HepG2 (cell line): ENCODE data around the gene GADD45A. TPM values are rescaled to one million over a fixed set of nuclear protein-coding genes. Genes with fewer than 3 reads are reported as not detected.

Experiments
- EED ChIP-seq: sonication (generic); formaldehyde crosslinking; IDR thresholded peaks from 2 replicates; pipeline ENCODE4 v1.5.0; 2020; ENCODE audit warnings: mild to moderate bottlenecking, missing genetic modification reagents
- FOXO1 ChIP-seq: sonication (generic); formaldehyde crosslinking; IDR thresholded peaks from 2 replicates; pipeline ENCODE4 v1.4.0; 2020; ENCODE audit warnings: missing genetic modification reagents
- HDAC6 ChIP-seq: fragments of 200-600 bp; sonication (generic); IDR thresholded peaks from 2 replicates; pipeline ENCODE4 v1.7.0; 2017; ENCODE audit warnings: mild to moderate bottlenecking, antibody characterized with exemption, low read length, low read depth
- MED8 ChIP-seq: sonication (generic); formaldehyde crosslinking; IDR thresholded peaks from 2 replicates; pipeline ENCODE4 v1.8.1; 2023; ENCODE audit warnings: mild to moderate bottlenecking, missing genetic modification reagents; ENCODE audit not compliant: insufficient replicate concordance
- SCMH1 ChIP-seq: sonication (generic); formaldehyde crosslinking; IDR thresholded peaks from 2 replicates; pipeline ENCODE4 v1.9.0; 2021; ENCODE audit warnings: missing genetic modification reagents, mild to moderate bottlenecking, borderline replicate concordance
- SMAD1 ChIP-seq: sonication (generic); formaldehyde crosslinking; IDR thresholded peaks from 2 replicates; pipeline ENCODE4 v1.4.0; 2020; ENCODE audit warnings: missing genetic modification reagents, low read depth, mild to moderate bottlenecking, borderline replicate concordance
- TCF12 ChIP-seq, 2 experiments: fragments of 450-650 bp in 1 of 2; sonication (generic) in 1 of 2; formaldehyde crosslinking in 1 of 2; IDR thresholded peaks; 2 replicates each; pipeline versions ENCODE4 v1.6.1 to v1.8.0; 2017 to 2022; ENCODE audit warnings: antibody characterized with exemption in 1 of 2, mild to moderate bottlenecking in 1 of 2, missing genetic modification reagents in 1 of 2, moderate library complexity in 1 of 2
- ZBTB20 ChIP-seq: sonication (generic); formaldehyde crosslinking; IDR thresholded peaks from 2 replicates; pipeline ENCODE4 v1.8.1; 2023; ENCODE audit warnings: missing genetic modification reagents, low read depth, mild to moderate bottlenecking, borderline replicate concordance
- ZNF253 ChIP-seq: sonication (generic); formaldehyde crosslinking; IDR thresholded peaks from 2 replicates; pipeline ENCODE4 v1.8.0; 2022; ENCODE audit warnings: mild to moderate bottlenecking, missing genetic modification reagents, borderline replicate concordance
- ZNF33B ChIP-seq: sonication (generic); formaldehyde crosslinking; IDR thresholded peaks from 2 replicates; pipeline ENCODE4 v1.5.1; 2020; ENCODE audit warnings: mild to moderate bottlenecking, missing genetic modification reagents
- ZNF678 ChIP-seq: sonication (generic); formaldehyde crosslinking; IDR thresholded peaks from 2 replicates; pipeline ENCODE4 v1.4.0; 2020; ENCODE audit warnings: mild to moderate bottlenecking, missing genetic modification reagents
- ZNF781 ChIP-seq: sonication (generic); formaldehyde crosslinking; IDR thresholded peaks from 2 replicates; pipeline ENCODE4 v1.5.1; 2020; ENCODE audit warnings: borderline replicate concordance, mild to moderate bottlenecking, missing genetic modification reagents; ENCODE audit errors: not compliant biosample characterization
- ZSCAN20 ChIP-seq: sonication (generic); formaldehyde crosslinking; IDR thresholded peaks from 2 replicates; pipeline ENCODE4 v1.4.0; 2020; ENCODE audit warnings: missing genetic modification reagents, mild to moderate bottlenecking, borderline replicate concordance
- polyA plus RNA-seq, 8 experiments: library from polyadenylated mRNA; depleted of rRNA in 3 of 8; stranded (reverse) in 7 of 8; unstranded in 1 of 8; fragments of >200 nt; fragmentation: Illumina TruSeq in 4 of 8; extraction: Trizol in 4 of 8; gene quantifications; 2 replicates each; pipeline versions ENCODE4 v1.2.1 to v1.2.3, GENCODE V29; 2011 to 2016; ENCODE audit warnings: low read depth in 4 of 8, missing spikeins in 1 of 8, mixed read lengths in 1 of 8; ENCODE audit not compliant: insufficient read depth in 1 of 8
- total RNA-seq, 5 experiments: library from RNA; depleted of rRNA; stranded (reverse); fragments of >200 nt; fragmentation: Illumina TruSeq; extraction: Trizol; gene quantifications; 2 replicates each; pipeline ENCODE4 v1.2.3, GENCODE V29; 2016; ENCODE audit warnings: low read depth in 1 of 5
- TF ChIP-seq, protein P1 (sequence below): sonication (generic); formaldehyde crosslinking; IDR thresholded peaks from 2 replicates; pipeline ENCODE4 v1.4.0; 2020; ENCODE audit warnings: missing genetic modification reagents
- TF ChIP-seq, protein P2 (sequence below): sonication (generic); formaldehyde crosslinking; IDR thresholded peaks from 2 replicates; pipeline ENCODE4 v1.5.0; 2020; ENCODE audit warnings: mild to moderate bottlenecking, missing genetic modification reagents
- TF ChIP-seq, protein P3 (sequence below): sonication (generic); formaldehyde crosslinking; IDR thresholded peaks from 2 replicates; pipeline ENCODE4 v1.8.1; 2023; ENCODE audit warnings: mild to moderate bottlenecking, moderate library complexity, missing genetic modification reagents
- TF ChIP-seq, protein P4 (sequence below): sonication (generic); formaldehyde crosslinking; IDR thresholded peaks from 2 replicates; pipeline ENCODE4 v1.5.0; 2020; ENCODE audit warnings: missing genetic modification reagents
- TF ChIP-seq, protein P5 (sequence below): sonication (generic); formaldehyde crosslinking; IDR thresholded peaks from 2 replicates; pipeline ENCODE4 v1.5.0; 2020; ENCODE audit warnings: missing genetic modification reagents, mild to moderate bottlenecking, borderline replicate concordance

GADD45A gene
- total and polyA plus RNA-seq, 2 of the 13 experiments (the other 11 are each of a cell fraction or from before 2014, with no cell fraction given) = 33.2 to 46.2 TPM

DNA sequence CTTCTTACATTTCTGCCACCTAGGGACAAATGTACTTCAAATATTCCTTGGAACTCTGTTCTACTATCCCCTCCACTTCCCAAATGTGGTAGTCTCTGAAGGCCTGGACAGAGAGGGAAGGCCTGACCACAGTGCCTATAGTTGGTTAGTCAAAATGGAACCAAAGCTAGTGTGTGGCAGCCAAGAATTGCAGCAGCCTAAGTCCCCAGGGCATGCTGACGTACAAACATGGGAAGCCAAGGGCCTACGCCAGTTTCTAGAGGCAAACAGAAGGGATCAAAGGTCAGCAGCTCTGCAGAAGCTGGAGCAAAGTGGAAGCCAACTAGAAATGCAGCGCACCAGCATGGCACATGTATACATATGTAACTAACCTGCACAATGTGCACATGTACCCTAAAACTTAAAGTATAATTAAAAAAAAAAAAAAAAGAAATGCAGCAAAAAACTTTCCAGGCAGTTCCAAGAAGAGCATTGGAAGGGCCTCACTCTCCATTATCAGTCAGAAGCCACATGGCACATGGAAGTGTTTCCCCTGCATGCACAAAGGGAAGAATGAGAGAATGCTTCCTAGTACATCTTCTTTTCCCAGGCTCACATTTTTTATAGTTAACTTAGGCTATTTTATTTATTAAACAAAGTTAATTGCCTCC lies 39.4 kb upstream of the GADD45A start (continued):
- no peak for TF ChIP-seq EED
- TF ChIP-seq, protein P1, sequence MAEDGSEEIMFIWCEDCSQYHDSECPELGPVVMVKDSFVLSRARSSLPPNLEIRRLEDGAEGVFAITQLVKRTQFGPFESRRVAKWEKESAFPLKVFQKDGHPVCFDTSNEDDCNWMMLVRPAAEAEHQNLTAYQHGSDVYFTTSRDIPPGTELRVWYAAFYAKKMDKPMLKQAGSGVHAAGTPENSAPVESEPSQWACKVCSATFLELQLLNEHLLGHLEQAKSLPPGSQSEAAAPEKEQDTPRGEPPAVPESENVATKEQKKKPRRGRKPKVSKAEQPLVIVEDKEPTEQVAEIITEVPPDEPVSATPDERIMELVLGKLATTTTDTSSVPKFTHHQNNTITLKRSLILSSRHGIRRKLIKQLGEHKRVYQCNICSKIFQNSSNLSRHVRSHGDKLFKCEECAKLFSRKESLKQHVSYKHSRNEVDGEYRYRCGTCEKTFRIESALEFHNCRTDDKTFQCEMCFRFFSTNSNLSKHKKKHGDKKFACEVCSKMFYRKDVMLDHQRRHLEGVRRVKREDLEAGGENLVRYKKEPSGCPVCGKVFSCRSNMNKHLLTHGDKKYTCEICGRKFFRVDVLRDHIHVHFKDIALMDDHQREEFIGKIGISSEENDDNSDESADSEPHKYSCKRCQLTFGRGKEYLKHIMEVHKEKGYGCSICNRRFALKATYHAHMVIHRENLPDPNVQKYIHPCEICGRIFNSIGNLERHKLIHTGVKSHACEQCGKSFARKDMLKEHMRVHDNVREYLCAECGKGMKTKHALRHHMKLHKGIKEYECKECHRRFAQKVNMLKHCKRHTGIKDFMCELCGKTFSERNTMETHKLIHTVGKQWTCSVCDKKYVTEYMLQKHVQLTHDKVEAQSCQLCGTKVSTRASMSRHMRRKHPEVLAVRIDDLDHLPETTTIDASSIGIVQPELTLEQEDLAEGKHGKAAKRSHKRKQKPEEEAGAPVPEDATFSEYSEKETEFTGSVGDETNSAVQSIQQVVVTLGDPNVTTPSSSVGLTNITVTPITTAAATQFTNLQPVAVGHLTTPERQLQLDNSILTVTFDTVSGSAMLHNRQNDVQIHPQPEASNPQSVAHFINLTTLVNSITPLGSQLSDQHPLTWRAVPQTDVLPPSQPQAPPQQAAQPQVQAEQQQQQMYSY (CRISPR knock-in tag) = no peak
- no peak for TF ChIP-seq ZBTB20 (CRISPR knock-in tag)
- TF ChIP-seq, protein P2, sequence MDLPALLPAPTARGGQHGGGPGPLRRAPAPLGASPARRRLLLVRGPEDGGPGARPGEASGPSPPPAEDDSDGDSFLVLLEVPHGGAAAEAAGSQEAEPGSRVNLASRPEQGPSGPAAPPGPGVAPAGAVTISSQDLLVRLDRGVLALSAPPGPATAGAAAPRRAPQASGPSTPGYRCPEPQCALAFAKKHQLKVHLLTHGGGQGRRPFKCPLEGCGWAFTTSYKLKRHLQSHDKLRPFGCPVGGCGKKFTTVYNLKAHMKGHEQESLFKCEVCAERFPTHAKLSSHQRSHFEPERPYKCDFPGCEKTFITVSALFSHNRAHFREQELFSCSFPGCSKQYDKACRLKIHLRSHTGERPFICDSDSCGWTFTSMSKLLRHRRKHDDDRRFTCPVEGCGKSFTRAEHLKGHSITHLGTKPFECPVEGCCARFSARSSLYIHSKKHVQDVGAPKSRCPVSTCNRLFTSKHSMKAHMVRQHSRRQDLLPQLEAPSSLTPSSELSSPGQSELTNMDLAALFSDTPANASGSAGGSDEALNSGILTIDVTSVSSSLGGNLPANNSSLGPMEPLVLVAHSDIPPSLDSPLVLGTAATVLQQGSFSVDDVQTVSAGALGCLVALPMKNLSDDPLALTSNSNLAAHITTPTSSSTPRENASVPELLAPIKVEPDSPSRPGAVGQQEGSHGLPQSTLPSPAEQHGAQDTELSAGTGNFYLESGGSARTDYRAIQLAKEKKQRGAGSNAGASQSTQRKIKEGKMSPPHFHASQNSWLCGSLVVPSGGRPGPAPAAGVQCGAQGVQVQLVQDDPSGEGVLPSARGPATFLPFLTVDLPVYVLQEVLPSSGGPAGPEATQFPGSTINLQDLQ = no peak
- no peak for TF ChIP-seq ZSCAN20
- TF ChIP-seq, protein P3, sequence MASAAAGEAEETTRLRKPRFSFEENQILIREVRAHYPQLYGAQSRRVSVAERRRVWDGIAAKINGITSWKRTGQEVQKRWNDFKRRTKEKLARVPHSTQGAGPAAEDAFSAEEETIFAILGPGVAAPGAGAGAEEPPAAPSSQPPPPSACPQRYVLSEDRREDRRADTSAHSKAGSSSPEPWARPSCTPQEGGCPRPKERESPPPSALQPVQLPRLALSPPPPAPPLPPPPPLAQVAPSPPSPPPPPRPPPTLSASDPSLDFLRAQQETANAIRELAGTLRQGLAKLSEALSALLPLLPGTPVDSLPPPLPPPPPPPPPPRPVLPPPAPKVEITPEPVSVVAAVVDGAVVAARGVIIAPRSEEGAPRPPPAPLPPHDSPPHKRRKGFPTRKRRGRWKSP (CRISPR knock-in tag) = no peak
- TF ChIP-seq ZNF678 (CRISPR knock-in tag) = no peak
- no peak for TF ChIP-seq ZNF781 (CRISPR knock-in tag)
- TF ChIP-seq, protein P4, sequence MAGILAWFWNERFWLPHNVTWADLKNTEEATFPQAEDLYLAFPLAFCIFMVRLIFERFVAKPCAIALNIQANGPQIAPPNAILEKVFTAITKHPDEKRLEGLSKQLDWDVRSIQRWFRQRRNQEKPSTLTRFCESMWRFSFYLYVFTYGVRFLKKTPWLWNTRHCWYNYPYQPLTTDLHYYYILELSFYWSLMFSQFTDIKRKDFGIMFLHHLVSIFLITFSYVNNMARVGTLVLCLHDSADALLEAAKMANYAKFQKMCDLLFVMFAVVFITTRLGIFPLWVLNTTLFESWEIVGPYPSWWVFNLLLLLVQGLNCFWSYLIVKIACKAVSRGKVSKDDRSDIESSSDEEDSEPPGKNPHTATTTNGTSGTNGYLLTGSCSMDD (CRISPR knock-in tag) = no peak
- no peak for TF ChIP-seq SMAD1 (CRISPR knock-in tag)
- TF ChIP-seq SCMH1 (CRISPR knock-in tag) = no peak
- no peak for TF ChIP-seq ZNF33B (CRISPR knock-in tag)
- TF ChIP-seq, protein P5, sequence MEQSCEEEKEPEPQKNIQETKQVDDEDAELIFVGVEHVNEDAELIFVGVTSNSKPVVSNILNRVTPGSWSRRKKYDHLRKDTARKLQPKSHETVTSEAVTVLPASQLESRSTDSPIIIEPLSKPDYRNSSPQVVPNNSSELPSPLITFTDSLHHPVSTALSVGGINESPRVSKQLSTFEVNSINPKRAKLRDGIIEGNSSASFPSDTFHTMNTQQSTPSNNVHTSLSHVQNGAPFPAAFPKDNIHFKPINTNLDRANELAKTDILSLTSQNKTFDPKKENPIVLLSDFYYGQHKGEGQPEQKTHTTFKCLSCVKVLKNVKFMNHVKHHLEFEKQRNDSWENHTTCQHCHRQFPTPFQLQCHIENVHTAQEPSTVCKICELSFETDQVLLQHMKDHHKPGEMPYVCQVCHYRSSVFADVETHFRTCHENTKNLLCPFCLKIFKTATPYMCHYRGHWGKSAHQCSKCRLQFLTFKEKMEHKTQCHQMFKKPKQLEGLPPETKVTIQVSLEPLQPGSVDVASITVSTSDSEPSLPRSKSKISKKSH (CRISPR knock-in tag) = no peak
- no peak for TF ChIP-seq MED8 (CRISPR knock-in tag)
- no peak for TF ChIP-seq ZNF253
- TF ChIP-seq TCF12 (IDR thresholded peaks at IDR 0.05) = no peak
- TF ChIP-seq TCF12 (CRISPR knock-in tag; IDR thresholded peaks at IDR 0.05) = no peak
- no peak for TF ChIP-seq HDAC6
- no peak for TF ChIP-seq FOXO1
